K562 (cell line): ENCODE results near the gene PCP4L1. TPM values are rescaled to one million over a fixed set of nuclear protein-coding genes. Genes with fewer than 3 reads are reported as not detected.

ENCODE experiments used
- BACH1 ChIP-seq: fragments of 200-800 bp; sonication (Bioruptor generic); IDR thresholded peaks from 2 replicates; pipeline ENCODE4 v1.6.1; 2016; ENCODE audit warnings: missing genetic modification characterization, missing compliant biosample characterization
- CC2D1A ChIP-seq: fragments of 450-650 bp; IDR thresholded peaks from 2 replicates; pipeline ENCODE4 v1.6.1; 2017; ENCODE audit warnings: mild to moderate bottlenecking
- E2F3 ChIP-seq: fragments of 250-450 bp; sonication (Bioruptor Pico); IDR thresholded peaks from 2 replicates; pipeline ENCODE4 v1.4.0; 2020; ENCODE audit warnings: mild to moderate bottlenecking
- ELF4 ChIP-seq: fragments of 450-650 bp; formaldehyde crosslinking; IDR thresholded peaks from 2 replicates; pipeline ENCODE4 v1.4.0; 2022; ENCODE audit warnings: missing genetic modification characterization
- HDGF ChIP-seq: fragments of 450-650 bp; IDR thresholded peaks from 2 replicates; pipeline ENCODE4 v1.6.1; 2016
- KLF13 ChIP-seq: fragments of 450-650 bp; IDR thresholded peaks from 2 replicates; pipeline ENCODE4 v1.6.1; 2016; ENCODE audit warnings: missing genetic modification characterization, low read depth, mild to moderate bottlenecking, missing compliant biosample characterization, moderate library complexity, borderline replicate concordance
- MITF ChIP-seq: IDR thresholded peaks from 2 replicates; pipeline ENCODE4 v1.6.1; 2014; ENCODE audit warnings: antibody characterized with exemption
- NELFE ChIP-seq: IDR thresholded peaks from 2 replicates; pipeline ENCODE4 v1.6.1; 2011; ENCODE audit warnings: mild to moderate bottlenecking; ENCODE audit not compliant: insufficient read depth, insufficient read length
- NFATC3 ChIP-seq: fragments of 450-650 bp; IDR thresholded peaks from 2 replicates; pipeline ENCODE4 v1.6.1; 2017; ENCODE audit warnings: mild to moderate bottlenecking
- POLR2AphosphoS5 ChIP-seq: IDR thresholded peaks from 2 replicates; pipeline ENCODE4 v1.6.1; 2011; ENCODE audit warnings: mild to moderate bottlenecking, low read depth, low read length, moderate library complexity; ENCODE audit not compliant: control insufficient read depth, insufficient read depth
- RAD51 ChIP-seq: fragments of 450-650 bp; IDR thresholded peaks from 2 replicates; pipeline ENCODE4 v1.7.1; 2016; ENCODE audit warnings: low read depth, mild to moderate bottlenecking, borderline replicate concordance
- SAFB2 ChIP-seq: fragments of 200-400 bp; formaldehyde crosslinking; IDR thresholded peaks from 2 replicates; pipeline ENCODE4 v1.6.1; 2018; ENCODE audit warnings: borderline replicate concordance, low read length, low read depth, moderate library complexity; ENCODE audit not compliant: severe bottlenecking
- SREBF2 ChIP-seq: sonication (generic); formaldehyde crosslinking; IDR thresholded peaks from 2 replicates; pipeline ENCODE4 v1.4.0; 2020; ENCODE audit warnings: mild to moderate bottlenecking, missing genetic modification reagents
- TCF3 ChIP-seq: sonication (generic); formaldehyde crosslinking; IDR thresholded peaks from 2 replicates; pipeline ENCODE4 v1.4.0; 2020; ENCODE audit warnings: mild to moderate bottlenecking, missing genetic modification reagents
- TFAM ChIP-seq: fragments of 250-450 bp; sonication (Bioruptor Pico); conservative IDR thresholded peaks from 2 replicates; pipeline ENCODE4 v1.5.0; 2021; ENCODE audit warnings: mild to moderate bottlenecking, moderate library complexity
- TRIM24 ChIP-seq, 2 experiments: fragments of 450-650 bp; IDR thresholded peaks; 2 replicates each; pipeline ENCODE4 v1.6.1; 2016
- polyA plus RNA-seq, 8 experiments: library from polyadenylated mRNA; depleted of rRNA in 4 of 8; stranded (reverse) in 5 of 8; unstranded in 3 of 8; fragments of >200 nt; fragmentation: Nextera tagmentation in 2 of 8; fragmentation: Illumina TruSeq in 1 of 8; extraction: Ambion mirVana in 2 of 8; extraction: Trizol in 1 of 8; gene quantifications; 2 replicates each; pipeline versions ENCODE4 v1.2.1 to v1.2.3, GENCODE V29; 2011 to 2014; ENCODE audit warnings: inconsistent platforms in 1 of 8, missing spikeins in 1 of 8
- total RNA-seq, 7 experiments: library from RNA; depleted of rRNA in 6 of 7; stranded (reverse); fragments of >200 nt in 6 of 7; fragmentation: Illumina TruSeq in 2 of 7; extraction: Trizol in 2 of 7; gene quantifications; 2 replicates each; pipeline versions ENCODE4 v1.2.1 to v1.2.3, GENCODE V29; 2011 to 2021; ENCODE audit warnings: low replicate concordance in 1 of 7
- TF ChIP-seq, protein P1 (sequence below), 2 experiments: fragments of 450-650 bp; conservative IDR thresholded peaks; 2 replicates each; pipeline ENCODE4 v1.6.1; 2017; ENCODE audit warnings: mild to moderate bottlenecking in 2 of 2, moderate library complexity in 2 of 2
- TF ChIP-seq, protein P2 (sequence below): fragments of 450-650 bp; IDR thresholded peaks from 2 replicates; pipeline ENCODE4 v1.6.1; 2017; ENCODE audit warnings: antibody characterized with exemption, mild to moderate bottlenecking

PCP4L1 gene
- total and polyA plus RNA-seq, 9 of the 15 experiments (the other 6 are each of a cell fraction or from before 2014, with no cell fraction given): not detected

DNA sequence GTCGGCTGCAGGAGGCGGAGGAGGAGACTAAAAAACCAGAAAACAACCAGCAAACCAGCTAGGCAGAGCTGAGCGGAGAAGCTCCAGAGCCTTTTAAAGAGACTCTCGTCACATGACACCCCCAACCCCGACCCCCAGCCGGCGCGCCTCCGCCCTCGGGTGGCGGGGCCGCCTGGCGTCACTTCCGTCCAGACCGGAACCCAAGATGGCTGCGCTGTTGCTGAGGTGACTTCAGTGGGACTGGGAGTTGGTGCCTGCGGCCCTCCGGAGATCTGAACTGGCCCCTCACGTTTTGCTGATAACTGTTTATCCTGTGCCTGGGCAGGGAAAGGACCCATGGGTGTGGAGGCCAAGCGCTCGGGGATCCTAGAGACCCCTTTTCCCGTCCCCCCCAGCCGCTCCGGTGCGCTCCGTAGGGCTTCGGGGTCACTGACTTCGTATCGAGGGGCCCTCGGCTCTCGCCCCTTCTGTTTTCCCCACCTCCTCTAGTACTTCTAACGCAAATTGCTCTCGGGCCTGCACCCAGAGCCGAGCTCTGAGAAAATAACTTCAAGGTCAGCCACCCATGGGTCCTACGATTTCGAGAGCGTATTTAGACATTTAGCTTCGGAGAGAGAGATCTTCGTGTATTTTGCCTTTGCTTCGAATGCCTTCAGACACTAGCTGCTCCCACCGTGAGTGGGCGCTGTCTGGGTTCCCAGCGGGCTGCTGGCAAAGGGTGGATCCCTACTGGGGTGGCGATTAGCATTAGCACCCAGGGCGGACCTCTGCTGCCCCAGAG is 55.8 kb downstream of the PCP4L1 start, which contains the start of gene SDHC (continued):
- TF ChIP-seq POLR2AphosphoS5 (peak; percentile 97), ELF4 (CRISPR knock-in tag) (no peak), NELFE (no peak), TCF3 (CRISPR knock-in tag) (no peak), SREBF2 (CRISPR knock-in tag) (no peak), BACH1 (tag) (0 out of 2 replicates have a peak, but pooled peaks have one; percentile 36), TFAM (no peak), NFATC3 (no peak), KLF13 (peak; percentile 40), RAD51 (peak; percentile 91), E2F3 (CRISPR knock-in tag) (no peak), CC2D1A (peak; percentile 46; the same call in 1 of the 2 replicates), HDGF (no peak), MITF (peak; percentile 48; the same call in 1 of the 2 replicates), TRIM24 (IDR thresholded peaks at IDR 0.05) (no peak), SAFB2 (no peak)
- TF ChIP-seq, protein P1, sequence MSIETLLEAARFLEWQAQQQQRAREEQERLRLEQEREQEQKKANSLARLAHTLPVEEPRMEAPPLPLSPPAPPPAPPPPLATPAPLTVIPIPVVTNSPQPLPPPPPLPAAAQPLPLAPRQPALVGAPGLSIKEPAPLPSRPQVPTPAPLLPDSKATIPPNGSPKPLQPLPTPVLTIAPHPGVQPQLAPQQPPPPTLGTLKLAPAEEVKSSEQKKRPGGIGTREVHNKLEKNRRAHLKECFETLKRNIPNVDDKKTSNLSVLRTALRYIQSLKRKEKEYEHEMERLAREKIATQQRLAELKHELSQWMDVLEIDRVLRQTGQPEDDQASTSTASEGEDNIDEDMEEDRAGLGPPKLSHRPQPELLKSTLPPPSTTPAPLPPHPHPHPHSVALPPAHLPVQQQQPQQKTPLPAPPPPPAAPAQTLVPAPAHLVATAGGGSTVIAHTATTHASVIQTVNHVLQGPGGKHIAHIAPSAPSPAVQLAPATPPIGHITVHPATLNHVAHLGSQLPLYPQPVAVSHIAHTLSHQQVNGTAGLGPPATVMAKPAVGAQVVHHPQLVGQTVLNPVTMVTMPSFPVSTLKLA (conservative IDR thresholded peaks at IDR 0.05): peak; percentile 79 to 86
- TF ChIP-seq, protein P2, sequence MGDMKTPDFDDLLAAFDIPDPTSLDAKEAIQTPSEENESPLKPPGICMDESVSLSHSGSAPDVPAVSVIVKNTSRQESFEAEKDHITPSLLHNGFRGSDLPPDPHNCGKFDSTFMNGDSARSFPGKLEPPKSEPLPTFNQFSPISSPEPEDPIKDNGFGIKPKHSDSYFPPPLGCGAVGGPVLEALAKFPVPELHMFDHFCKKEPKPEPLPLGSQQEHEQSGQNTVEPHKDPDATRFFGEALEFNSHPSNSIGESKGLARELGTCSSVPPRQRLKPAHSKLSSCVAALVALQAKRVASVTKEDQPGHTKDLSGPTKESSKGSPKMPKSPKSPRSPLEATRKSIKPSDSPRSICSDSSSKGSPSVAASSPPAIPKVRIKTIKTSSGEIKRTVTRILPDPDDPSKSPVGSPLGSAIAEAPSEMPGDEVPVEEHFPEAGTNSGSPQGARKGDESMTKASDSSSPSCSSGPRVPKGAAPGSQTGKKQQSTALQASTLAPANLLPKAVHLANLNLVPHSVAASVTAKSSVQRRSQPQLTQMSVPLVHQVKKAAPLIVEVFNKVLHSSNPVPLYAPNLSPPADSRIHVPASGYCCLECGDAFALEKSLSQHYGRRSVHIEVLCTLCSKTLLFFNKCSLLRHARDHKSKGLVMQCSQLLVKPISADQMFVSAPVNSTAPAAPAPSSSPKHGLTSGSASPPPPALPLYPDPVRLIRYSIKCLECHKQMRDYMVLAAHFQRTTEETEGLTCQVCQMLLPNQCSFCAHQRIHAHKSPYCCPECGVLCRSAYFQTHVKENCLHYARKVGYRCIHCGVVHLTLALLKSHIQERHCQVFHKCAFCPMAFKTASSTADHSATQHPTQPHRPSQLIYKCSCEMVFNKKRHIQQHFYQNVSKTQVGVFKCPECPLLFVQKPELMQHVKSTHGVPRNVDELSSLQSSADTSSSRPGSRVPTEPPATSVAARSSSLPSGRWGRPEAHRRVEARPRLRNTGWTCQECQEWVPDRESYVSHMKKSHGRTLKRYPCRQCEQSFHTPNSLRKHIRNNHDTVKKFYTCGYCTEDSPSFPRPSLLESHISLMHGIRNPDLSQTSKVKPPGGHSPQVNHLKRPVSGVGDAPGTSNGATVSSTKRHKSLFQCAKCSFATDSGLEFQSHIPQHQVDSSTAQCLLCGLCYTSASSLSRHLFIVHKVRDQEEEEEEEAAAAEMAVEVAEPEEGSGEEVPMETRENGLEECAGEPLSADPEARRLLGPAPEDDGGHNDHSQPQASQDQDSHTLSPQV: peak; percentile 79; the same call in 1 of the 2 replicates
